Mammary microvascular endothelial cell (primary cell): ENCODE measurements around the gene DUSP18. TPM values are rescaled to one million over a fixed set of nuclear protein-coding genes. Genes with fewer than 3 reads are reported as not detected.

Experiments used
- total RNA-seq: library from RNA; depleted of rRNA; stranded (reverse); fragments of >200 nt; gene quantifications from 2 replicates; pipeline ENCODE4 v1.2.3, GENCODE V29; 2015

Gene DUSP18
- 10.6 and 12.1 TPM in 2 replicates for total RNA-seq

DNA sequence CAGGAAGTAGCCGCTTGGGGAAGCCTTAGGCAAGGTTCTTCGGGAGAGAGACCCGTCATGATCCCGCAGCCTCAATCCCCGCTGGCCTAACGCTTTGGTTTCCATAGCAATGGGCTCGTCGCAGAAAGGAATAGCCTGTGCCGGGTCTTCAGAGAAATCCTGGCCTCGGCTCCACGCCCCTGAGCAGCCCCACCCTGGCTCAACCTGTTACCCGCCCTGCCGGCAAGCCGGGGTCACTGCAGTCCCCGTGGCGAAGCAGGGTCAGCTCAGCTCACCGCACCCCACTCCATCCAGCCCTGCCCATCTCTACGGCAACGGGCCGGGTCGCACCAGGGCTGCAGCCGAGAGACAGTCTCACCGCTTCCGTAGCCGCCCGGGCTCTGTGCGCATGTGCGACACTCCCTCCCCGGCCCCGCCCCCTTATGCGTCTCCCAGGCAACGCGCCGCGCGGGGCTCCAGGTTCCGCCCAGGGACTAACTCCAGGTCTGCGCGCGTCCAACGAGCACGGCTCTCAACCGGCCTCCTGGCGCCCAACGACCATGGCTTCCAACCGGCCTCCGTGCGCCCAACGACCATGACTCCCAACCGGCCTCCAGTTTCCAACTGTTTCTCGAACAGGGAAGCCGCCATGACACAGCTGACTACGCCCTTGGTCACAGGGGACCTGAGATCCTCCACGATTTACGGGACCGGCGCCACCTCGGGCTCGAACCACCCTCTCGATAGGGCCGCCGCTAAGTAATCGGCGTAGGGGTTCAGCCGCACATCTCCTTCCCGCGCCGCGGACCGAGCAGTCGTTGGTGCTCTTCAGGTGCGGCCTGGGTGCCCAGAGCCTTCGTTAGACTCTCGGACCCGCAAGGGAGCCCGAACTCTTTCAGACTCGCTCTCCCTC, at the start of gene DUSP18:
Gene DUSP18 (minus strand): TSS at position 382 of the 892 bp plus-strand sequence. CDS start 3,872 bp downstream, outside the sequence.

GRCh38 chr22:30694640-30695350, 27.1 kb upstream of the DUSP18 start, which contains the start of gene OSBP2:
Gene OSBP2, plus strand, starts transcription at chr22:30694874. Its CDS starts 36 bp downstream, at chr22:30694910.

DNA sequence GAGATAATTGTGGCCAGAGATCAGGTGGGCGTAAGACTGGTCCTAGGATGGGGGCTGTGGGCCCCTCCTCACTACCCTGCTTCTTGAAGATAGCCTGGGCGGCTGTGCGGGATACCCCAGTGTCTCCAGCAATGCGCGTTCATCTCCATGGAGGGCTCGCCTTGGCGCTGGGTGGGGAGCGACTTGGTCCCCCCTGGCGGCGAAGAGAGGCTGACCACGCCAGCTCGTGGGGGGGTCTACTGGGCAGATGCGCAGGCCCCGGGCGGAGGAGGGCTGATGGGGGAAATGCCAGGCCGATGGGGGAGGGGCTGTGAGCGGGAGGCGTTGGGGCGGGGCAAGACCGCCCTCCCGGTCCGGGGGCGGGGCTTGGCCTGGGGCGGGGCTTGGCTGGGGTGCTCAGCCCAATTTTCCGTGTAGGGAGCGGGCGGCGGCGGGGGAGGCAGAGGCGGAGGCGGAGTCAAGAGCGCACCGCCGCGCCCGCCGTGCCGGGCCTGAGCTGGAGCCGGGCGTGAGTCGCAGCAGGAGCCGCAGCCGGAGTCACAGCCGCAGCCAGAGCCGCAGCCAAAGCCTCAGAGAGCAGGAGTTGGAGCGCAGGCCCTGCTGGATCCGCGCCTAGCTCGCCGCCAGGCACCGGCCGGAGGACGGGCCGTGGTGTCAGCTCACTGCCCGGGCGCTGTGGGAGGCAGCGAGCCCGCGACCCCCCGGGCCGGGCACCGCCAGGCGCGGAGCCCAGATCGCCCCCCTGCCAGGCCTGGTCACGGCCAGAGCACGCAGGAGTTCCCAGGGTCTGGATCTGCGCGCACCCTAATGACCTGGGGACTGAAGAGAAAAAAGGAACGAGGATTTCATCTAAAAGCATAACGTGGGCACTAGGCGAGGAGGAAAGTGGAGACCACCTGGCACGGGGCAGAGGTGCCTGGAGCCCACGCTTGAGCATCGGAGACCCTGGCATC, 32.1 kb downstream of the DUSP18 start, which contains the start of gene SLC35E4:
Gene SLC35E4 (plus strand): TSS at position 509 of the 953 bp plus-strand sequence. CDS start 670 bp downstream, outside the sequence.

Other genes with a start within 250 kb of the DUSP18 start
- gene MTFP1, start 242.1 kb downstream of the DUSP18 start, total RNA-seq, result 106 and 127 TPM in 2 replicates
- gene SEC14L3, start 195.9 kb downstream of the DUSP18 start, total RNA-seq, result not detected in 2 replicates
- 0.15 and 0.53 TPM in 2 replicates for gene SEC14L4, start 162.2 kb downstream of the DUSP18 start, total RNA-seq
- gene SEC14L6, start 121.1 kb downstream of the DUSP18 start, total RNA-seq, result not detected in 2 replicates
- gene GAL3ST1, start 93.2 kb downstream of the DUSP18 start, total RNA-seq, result not detected in 2 replicates
- 85.1 and 96.2 TPM in 2 replicates for gene PES1, start 76.0 kb downstream of the DUSP18 start, total RNA-seq
- 56.9 and 74.3 TPM in 2 replicates for gene TCN2, start 60.7 kb downstream of the DUSP18 start, total RNA-seq
- gene SLC35E4, start 32.1 kb downstream of the DUSP18 start, total RNA-seq, result 28.3 and 31.1 TPM in 2 replicates
- gene OSBP2, start 27.0 kb upstream of the DUSP18 start, total RNA-seq, result 2.3 and 2.9 TPM in 2 replicates